ENCODE measurements around the gene STRA6.

GRCh38 chr15:74138642-74139041 lies 63.9 kb downstream of the STRA6 start:
- TF ChIP-seq YY1 (IDR thresholded peaks at IDR 0.05; ENCODE audit: insufficient read depth, insufficient read length) (no peak), SUZ12 (IDR thresholded peaks at IDR 0.05; ENCODE audit: extremely low read depth, insufficient read depth, insufficient read length) (no peak), ZNF274 (IDR thresholded peaks at IDR 0.05; ENCODE audit: low read depth, low read length) (no peak)

All from NT2/D1 (cell line).